Tibial artery (tissue), 4 donors: ENCODE results near the gene SNRNP200.
A peak's percentile ranks its signal among the peaks of the same experiment; 100 is the strongest.
"Not testable (repeated sequence)": the region's sequence is repeated elsewhere in the genome, so short reads cannot be mapped to it uniquely, and the experiment has no call there.

Source experiments
- DNase-seq, 2 donors: peaks; one replicate each; pipeline ENCODE4 v3.0.0-alpha.2; 2019
- H3K27ac ChIP-seq, 2 donors: fragments of 200-600 bp; sonication (generic) in 1 of 2; 1 replicate in 1 of 2; 2 replicates in 1 of 2; pipeline ENCODE4 v1.5.1; 2018 to 2019; ENCODE audit warnings: mild to moderate bottlenecking in 1 of 2
- H3K27me3 ChIP-seq, 2 donors: fragments of 200-600 bp; sonication (generic) in 1 of 2; one replicate each; pipeline versions ENCODE4 v1.5.1 to v1.6.0; 2016 to 2019
- H3K36me3 ChIP-seq, 3 donors: fragments of 200-600 bp; sonication (generic) in 2 of 3; one replicate each; pipeline ENCODE4 v1.5.1; 2016 to 2019; ENCODE audit warnings: mild to moderate bottlenecking in 2 of 3
- H3K4me1 ChIP-seq, 4 donors: fragments of 200-600 bp; sonication (generic) in 2 of 4; 1 replicate in 3 of 4; 2 replicates in 1 of 4; pipeline ENCODE4 v1.5.1; 2016 to 2019
- H3K4me3 ChIP-seq, 2 donors: fragments of 200-600 bp; sonication (generic) in 1 of 2; 1 replicate in 1 of 2; 2 replicates in 1 of 2; pipeline ENCODE4 v1.5.1; 2018 to 2019; ENCODE audit warnings: mild to moderate bottlenecking in 2 of 2
- H3K9me3 ChIP-seq, 3 donors: fragments of 200-600 bp; sonication (generic) in 1 of 3; one replicate each; pipeline ENCODE4 v1.5.1; 2016 to 2019
- intact Hi-C: fragments of 100-400 bp; cut with DNase I; formaldehyde crosslinking; loops from one replicate; pipeline ENCODE4 v1.15.0; 2023; ENCODE audit warnings: low total_unique reads
- TF ChIP-seq, protein P1 (sequence below), 2 experiments: fragments of 200-600 bp in 1 of 2; fragments of 450-650 bp in 1 of 2; IDR thresholded peaks; one replicate each; pipeline ENCODE4 v1.5.1; 2017 to 2019; ENCODE audit warnings: antibody characterized with exemption in 2 of 2, mild to moderate bottlenecking in 1 of 2, moderate library complexity in 1 of 2

Gene SNRNP200

DNA sequence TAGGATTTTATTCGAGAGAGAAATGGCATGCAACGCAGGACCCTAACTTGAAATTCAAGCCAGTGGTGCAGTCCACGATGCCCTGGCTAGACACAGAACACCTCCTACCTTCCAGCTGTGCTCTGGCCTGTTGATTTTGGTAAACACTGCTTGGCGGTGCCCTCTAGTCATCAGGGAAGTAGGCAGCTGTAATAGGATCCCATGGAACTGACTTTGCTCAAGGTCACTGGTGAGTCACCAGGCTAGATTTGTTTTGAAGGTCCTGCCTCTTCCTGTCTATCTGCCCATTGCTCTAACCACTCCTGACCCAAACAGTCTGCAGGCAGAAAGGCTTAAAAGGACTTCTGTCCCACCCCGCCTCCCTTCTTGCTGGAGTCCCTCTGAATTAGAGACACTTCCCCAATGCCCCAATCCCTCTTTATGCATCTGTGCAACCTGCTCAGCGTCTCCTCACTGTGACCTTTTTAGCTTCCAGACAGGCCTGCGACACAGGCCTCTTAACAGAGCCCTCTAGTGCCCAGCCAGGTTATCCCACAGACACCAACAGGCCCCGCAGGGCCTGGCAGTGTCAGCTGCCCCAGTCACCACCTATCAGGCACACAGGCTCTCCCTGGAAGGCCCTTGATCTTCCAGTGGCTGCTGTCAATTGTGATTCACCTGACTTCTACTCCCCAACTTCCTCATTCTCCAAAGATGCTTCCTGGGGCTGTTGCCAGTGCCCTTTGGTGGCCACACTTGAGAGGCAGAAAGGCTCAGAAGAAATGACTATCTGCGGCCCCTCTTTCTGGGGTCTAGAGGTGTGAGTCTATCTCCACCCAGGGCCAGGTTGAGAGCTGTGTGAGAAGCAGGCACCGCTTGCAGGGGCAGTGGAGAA, 44.7 kb downstream of the SNRNP200 start:
- H3K4me3 ChIP-seq = peak overlapping the region in 1 of 2 donors; percentile 12
- peak overlapping the region; percentile 83 to 89 for H3K27ac ChIP-seq
- TF ChIP-seq, protein P1, sequence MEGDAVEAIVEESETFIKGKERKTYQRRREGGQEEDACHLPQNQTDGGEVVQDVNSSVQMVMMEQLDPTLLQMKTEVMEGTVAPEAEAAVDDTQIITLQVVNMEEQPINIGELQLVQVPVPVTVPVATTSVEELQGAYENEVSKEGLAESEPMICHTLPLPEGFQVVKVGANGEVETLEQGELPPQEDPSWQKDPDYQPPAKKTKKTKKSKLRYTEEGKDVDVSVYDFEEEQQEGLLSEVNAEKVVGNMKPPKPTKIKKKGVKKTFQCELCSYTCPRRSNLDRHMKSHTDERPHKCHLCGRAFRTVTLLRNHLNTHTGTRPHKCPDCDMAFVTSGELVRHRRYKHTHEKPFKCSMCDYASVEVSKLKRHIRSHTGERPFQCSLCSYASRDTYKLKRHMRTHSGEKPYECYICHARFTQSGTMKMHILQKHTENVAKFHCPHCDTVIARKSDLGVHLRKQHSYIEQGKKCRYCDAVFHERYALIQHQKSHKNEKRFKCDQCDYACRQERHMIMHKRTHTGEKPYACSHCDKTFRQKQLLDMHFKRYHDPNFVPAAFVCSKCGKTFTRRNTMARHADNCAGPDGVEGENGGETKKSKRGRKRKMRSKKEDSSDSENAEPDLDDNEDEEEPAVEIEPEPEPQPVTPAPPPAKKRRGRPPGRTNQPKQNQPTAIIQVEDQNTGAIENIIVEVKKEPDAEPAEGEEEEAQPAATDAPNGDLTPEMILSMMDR (IDR thresholded peaks at IDR 0.05) = peak in 1 of 2 experiments; percentile 17
- H3K27me3 ChIP-seq = no peaks in the 10 kb centered on the region
- no peaks in the 10 kb centered on the region for H3K9me3 ChIP-seq
- DNase-seq = peak; percentile 70 to 83
- H3K36me3 ChIP-seq = peaks cover 6 to 21% (median 7%) of the 10 kb centered on the region in 3 donors
- intact Hi-C loops = loop anchor here (10.0 kb wide), 1 partner anchor 244 kb away; the partner anchor contains the start of gene NEURL3
- H3K4me1 ChIP-seq = peaks cover 13 to 84% (median 73%) of the 10 kb centered on the region in 4 donors

DNA sequence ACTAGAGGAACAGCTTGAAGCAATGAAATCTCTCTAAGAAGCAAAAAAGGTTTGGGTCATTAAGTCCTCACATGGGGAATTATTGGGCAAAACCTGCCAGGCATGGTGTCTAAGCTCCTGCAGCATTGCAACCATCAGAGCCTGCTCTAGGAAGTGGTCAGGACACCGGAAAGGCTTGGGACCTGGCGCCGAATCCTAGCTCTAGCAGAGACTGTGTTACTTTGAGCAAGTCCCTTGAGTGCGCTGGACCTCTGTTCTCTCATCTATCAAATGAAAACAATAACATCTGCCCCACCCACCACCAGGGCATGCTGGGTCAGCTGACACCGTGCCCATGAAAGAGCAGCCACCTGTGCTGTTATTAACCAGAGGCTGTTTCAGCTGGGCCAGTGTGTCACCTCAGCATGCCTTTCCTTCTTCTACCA, 45.8 kb downstream of the SNRNP200 start:
- no peak for DNase-seq
- peak overlapping the region; percentile 83 to 89 for H3K27ac ChIP-seq
- peaks cover 14 to 32% (median 17%) of the 10 kb centered on the region in 3 donors for H3K36me3 ChIP-seq
- TF ChIP-seq, protein P1 (IDR thresholded peaks at IDR 0.05) = no peak
- peak overlapping the region in 1 of 2 donors; percentile 12 for H3K4me3 ChIP-seq
- no peaks in the 10 kb centered on the region for H3K27me3 ChIP-seq
- peaks cover 13 to 79% (median 67%) of the 10 kb centered on the region in 4 donors for H3K4me1 ChIP-seq
- no peaks in the 10 kb centered on the region for H3K9me3 ChIP-seq
- intact Hi-C loops = no loop called here

DNA sequence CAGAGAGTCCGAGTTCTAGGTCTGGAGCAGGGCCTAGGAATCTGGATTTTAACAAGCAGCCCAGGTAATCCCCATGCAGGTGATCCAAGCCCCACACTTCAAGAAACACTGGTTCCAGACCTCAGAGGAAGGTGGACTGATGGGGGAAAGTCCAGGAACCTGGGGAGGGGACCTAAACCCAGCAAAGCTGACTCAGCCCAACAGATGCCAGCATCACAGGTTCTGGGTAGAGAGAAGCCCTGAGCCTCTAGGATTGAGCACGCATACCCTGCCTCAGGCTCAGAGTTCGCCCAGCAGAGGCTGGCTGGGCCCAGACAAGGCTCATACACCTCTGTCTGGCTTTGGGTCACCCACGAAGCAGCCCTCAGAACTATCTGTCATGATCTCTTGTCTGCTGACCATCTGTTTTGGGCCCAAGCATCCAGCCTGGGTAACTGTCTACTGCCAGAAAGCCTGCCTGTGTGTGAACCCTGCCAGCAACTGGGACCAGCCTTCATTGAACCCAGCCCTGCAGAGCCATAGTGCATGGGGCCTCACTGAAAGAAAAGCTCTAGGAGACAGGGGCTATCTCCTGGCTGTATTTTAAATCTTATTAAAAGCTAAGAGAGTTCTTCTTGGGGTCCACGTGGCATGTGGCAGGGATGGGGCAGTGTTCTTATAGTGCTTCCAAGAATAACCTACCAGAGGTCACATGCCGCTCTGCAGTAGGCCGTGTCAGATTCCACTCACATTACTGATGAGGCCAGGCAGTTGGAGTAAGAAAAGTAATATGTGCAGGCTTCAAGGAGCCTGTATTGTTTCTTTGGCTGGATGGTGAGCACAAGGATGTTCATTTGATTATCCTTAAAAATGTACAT, 47.0 kb downstream of the SNRNP200 start:
- TF ChIP-seq, protein P1 (IDR thresholded peaks at IDR 0.05) = no peak
- DNase-seq = no peak
- Histone ChIP-seq H3K27me3 (no peaks in the 10 kb centered on the region), H3K9me3 (no peaks in the 10 kb centered on the region), H3K4me3 (no peak overlapping the region), H3K36me3 (peaks cover 25 to 43% (median 28%) of the 10 kb centered on the region in 3 donors), H3K4me1 (peaks cover 13 to 68% (median 56%) of the 10 kb centered on the region in 4 donors), H3K27ac (peak overlapping the region; percentile 83 to 89)
- intact Hi-C loops = no loop called here

DNA sequence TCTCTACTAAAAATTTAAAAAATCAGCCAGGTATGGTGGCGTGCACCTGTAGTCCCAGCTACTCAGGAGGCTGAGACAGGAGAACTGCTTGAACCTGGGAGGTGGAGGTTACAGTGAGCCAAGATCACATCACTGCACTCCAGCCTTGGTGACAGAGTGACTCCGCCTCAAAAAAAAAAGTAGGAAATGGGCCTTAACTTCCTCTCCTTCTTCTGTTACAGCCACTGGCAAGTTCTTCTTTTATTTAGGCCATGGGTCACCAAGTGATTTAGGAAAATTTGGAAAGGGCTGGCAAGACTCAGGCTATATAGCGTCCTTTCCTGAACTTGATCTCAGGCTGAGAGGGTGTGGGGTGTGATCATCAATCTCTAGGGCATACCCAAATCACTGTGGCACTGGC, 47.6 kb downstream of the SNRNP200 start:
- H3K4me1 ChIP-seq = peaks cover 13 to 61% (median 55%) of the 10 kb centered on the region in 4 donors
- H3K4me3 ChIP-seq, DNase-seq, H3K27me3 ChIP-seq, H3K9me3 ChIP-seq, intact Hi-C loops: not testable (repeated sequence)
- peak overlapping the region; percentile 83 to 89 for H3K27ac ChIP-seq
- peaks cover 29 to 50% (median 35%) of the 10 kb centered on the region in 3 donors for H3K36me3 ChIP-seq

DNA sequence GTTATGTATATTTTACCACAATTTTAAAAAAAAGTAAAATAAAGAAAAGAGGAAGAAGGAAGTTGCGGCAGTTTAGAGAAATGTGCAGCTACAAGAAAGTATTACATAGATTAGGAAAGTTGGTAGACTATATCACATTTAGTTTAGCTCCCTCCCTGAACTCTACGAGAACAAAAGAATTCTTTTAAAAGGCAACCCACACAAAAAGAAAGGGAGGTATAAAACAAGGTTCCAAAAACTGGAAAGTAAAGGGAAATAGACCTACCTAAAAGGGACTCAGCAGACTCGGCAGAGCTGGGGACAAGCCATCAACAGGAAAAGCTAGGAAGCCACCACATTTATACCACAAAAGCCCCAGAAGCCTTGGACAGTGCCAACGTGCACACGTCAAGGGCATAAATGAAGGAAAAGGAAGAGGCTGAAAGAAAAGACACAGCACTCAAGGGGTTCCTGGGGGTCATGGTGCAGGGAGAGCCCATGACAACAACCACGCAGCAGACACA, 48.7 kb downstream of the SNRNP200 start:
- H3K27ac ChIP-seq = peak overlapping the region; percentile 83 to 89
- TF ChIP-seq, protein P1 (IDR thresholded peaks at IDR 0.05) = no peak
- H3K4me3 ChIP-seq = no peak overlapping the region
- peaks cover 13 to 59% (median 55%) of the 10 kb centered on the region in 4 donors for H3K4me1 ChIP-seq
- no peaks in the 10 kb centered on the region for H3K27me3 ChIP-seq
- H3K9me3 ChIP-seq = no peaks in the 10 kb centered on the region
- DNase-seq = no peak
- H3K36me3 ChIP-seq = peaks cover 29 to 56% (median 40%) of the 10 kb centered on the region in 3 donors
- intact Hi-C loops = no loop called here
